OCI-LY3 (cell line): ENCODE results near the gene INSYN1.

ENCODE experiments used
- CTCF ChIP-seq: fragments of 200-600, 300-600 bp; sonication (generic); IDR thresholded peaks from 2 replicates; pipeline ENCODE4 v1.5.1; 2014; ENCODE audit warnings: antibody characterized with exemption, low read length, low read depth
- EZH2phosphoT487 ChIP-seq: fragments of 200-600 bp; shearing (Covaris generic); IDR thresholded peaks from 2 replicates; pipeline ENCODE4 v1.6.1; 2018; ENCODE audit warnings: antibody characterized with exemption, mixed run types, low read depth

DNA sequence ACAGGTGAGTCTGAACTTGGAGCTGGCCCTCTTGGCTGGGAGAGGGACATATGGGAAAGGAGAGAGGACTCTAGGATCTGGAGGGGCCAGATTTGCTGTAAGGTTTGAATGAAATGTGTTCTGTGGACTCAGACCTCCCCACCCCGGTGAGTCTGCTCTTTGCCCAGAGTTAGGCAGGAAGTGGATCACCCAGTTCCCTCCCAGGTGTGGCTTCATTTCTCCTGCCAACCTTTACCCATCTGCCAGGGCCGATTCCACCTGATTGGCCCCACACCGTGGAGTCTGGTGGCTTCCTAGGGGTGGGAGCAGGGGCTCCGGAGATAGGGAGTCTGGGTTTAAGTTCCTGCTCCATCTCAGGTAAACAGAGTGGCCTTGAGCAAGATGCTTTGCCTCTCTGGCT is 43.5 kb downstream of the INSYN1 start:
- no peak for TF ChIP-seq CTCF
- no peak for TF ChIP-seq EZH2phosphoT487
